GM12891 (cell line): ENCODE results near the gene RBBP9. TPM values are rescaled to one million over a fixed set of nuclear protein-coding genes. Genes with fewer than 3 reads are reported as not detected.
A peak's percentile ranks its signal among the peaks of the same experiment; 100 is the strongest.

Experiments used
- DNase-seq: peaks from one replicate; pipeline ENCODE4 v3.0.0; 2011; ENCODE audit warnings: low spot score; ENCODE audit not compliant: insufficient read length
- FAIRE-seq: peaks from 2 replicates; lab custom pipeline; 2011; peaks lifted over from hg19 to GRCh38; lab: Jason Lieb, UNC
- PAX5 ChIP-seq: IDR thresholded peaks from 2 replicates; pipeline ENCODE4 v1.6.1; 2011; ENCODE audit warnings: low read length, moderate library complexity, mild to moderate bottlenecking; ENCODE audit not compliant: insufficient read depth, severe bottlenecking
- POLR2A ChIP-seq: IDR thresholded peaks from 2 replicates; pipeline ENCODE4 v1.6.1; 2011; ENCODE audit warnings: low read depth, low read length, control low read depth
- POLR2AphosphoS5 ChIP-seq: IDR thresholded peaks from 2 replicates; pipeline ENCODE4 v1.6.1; 2011; ENCODE audit warnings: low read depth, low read length, control low read depth
- POU2F2 ChIP-seq: IDR thresholded peaks from 2 replicates; pipeline ENCODE4 v1.6.1; 2011; ENCODE audit warnings: low read depth, mild to moderate bottlenecking, control low read depth, low read length, moderate library complexity
- SPI1 ChIP-seq: IDR thresholded peaks from 2 replicates; pipeline ENCODE4 v1.6.1; 2011; ENCODE audit warnings: low read depth, low read length, control low read depth
- TAF1 ChIP-seq: IDR thresholded peaks from 2 replicates; pipeline ENCODE4 v1.6.1; 2011; ENCODE audit warnings: low read depth, low read length, control low read depth
- polyA plus RNA-seq: library from polyadenylated mRNA; unstranded; fragments of >200 nt; gene quantifications from one replicate; pipeline ENCODE4 v1.2.1, GENCODE V29; 2012; ENCODE audit warnings: low read depth, missing spikeins, inconsistent platforms; ENCODE audit not compliant: missing spikeins

RBBP9 gene
- 10.8 TPM for polyA plus RNA-seq

GRCh38 chr20:18496740-18497592 is at the start of gene RBBP9:
Gene RBBP9 (minus strand): TSS chr20:18497225. CDS start chr20:18497167, 58 bp downstream.
- DNase-seq = peak; percentile 79
- FAIRE-seq = peak; percentile 79
- TF ChIP-seq TAF1 = 0 out of 2 replicates have a peak, but pooled peaks have one; percentile 26
- 0 out of 2 replicates have a peak, but pooled peaks have one; percentile 15 for TF ChIP-seq SPI1
- TF ChIP-seq POU2F2 = 0 out of 2 replicates have a peak, but pooled peaks have one; percentile 48
- TF ChIP-seq POLR2AphosphoS5 = peak; percentile 31; the same call in 1 of the 2 replicates
- TF ChIP-seq POLR2A = 0 out of 2 replicates have a peak, but pooled peaks have one; percentile 22
- TF ChIP-seq PAX5 = no peak

DNA sequence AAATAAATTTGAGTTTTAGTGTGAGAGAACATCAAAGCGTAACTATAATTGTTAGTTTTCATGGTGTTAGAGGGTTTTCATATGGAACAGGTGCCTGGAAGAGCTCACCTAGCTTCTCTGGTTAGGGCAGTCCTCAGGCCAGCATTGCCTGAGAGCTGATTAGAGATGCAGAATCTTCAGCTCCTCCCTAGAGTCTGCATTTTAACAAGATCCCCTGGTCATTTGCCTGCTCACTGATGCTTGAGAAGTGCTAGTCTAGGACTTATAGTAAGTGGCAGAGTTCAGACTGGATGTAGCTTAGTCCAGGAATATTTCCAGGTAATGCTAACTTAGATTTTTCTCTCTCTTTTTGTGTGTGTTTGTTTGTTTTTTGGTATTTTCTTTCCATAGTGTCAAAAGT is 48.5 kb upstream of the RBBP9 start:
- DNase-seq (no peak), FAIRE-seq (no peak)
- TF ChIP-seq POLR2A (no peak), POU2F2 (no peak), SPI1 (no peak), TAF1 (no peak)

GRCh38 chr20:18543932-18544331 is 46.9 kb upstream of the RBBP9 start:
- TF ChIP-seq SPI1 = no peak
- no peak for TF ChIP-seq POLR2A
- TF ChIP-seq POLR2AphosphoS5 = no peak
- TF ChIP-seq TAF1 = no peak
- no peak for TF ChIP-seq PAX5
- TF ChIP-seq POU2F2 = no peak
- FAIRE-seq (no peak), DNase-seq (no peak)

DNA sequence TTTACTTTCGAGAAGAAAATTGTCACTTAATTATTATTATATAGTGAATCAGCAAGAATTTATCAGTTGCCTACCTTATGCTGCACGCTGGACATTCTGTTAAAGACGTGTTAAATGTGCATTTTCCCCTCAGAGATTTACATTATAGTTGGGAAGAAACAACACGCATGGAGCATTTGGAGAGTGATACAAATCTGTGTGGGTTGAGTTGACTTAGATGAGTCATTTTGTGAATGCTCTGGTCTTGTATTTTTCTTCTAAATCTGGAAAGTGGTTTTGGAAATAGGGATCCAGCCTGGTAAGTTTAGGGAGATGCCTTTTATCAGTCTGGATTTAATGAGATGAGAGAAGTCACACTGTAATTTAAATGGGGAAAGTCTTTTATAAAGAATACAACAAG is 46.2 kb upstream of the RBBP9 start:
- FAIRE-seq = no peak

GRCh38 chr20:18541741-18542140 is 44.7 kb upstream of the RBBP9 start:
- DNase-seq (no peak), FAIRE-seq (no peak)
- TF ChIP-seq SPI1 = no peak
- no peak for TF ChIP-seq POLR2A
- TF ChIP-seq POU2F2 = no peak
- no peak for TF ChIP-seq POLR2AphosphoS5
- TF ChIP-seq PAX5 = no peak
- TF ChIP-seq TAF1 = no peak

More for the DNA sequence above, 46.2 kb upstream of the RBBP9 start:
- DNase-seq = no peak
- TF ChIP-seq SPI1 (no peak), POLR2AphosphoS5 (no peak), TAF1 (no peak), PAX5 (no peak), POU2F2 (no peak), POLR2A (no peak)

DNA sequence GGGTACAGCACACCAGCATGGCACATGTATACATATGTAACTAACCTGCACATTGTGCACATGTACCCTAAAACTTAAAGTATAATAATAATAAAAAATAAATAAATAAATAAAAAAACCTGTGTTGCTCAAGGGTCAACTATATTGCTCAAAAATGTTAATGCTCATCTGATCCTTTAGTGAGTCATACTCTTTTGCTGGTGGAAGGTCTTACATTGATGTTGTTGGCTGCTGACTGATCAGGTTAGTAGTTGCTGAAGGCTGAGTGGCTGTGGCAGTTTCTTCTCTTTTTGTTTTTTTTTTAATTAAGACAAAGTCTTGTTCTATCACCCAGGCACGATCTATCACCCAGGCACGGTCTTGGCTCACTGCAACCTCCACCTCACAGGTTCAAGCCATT is 40.6 kb upstream of the RBBP9 start:
- FAIRE-seq (no peak), DNase-seq (no peak)

GRCh38 chr20:18533978-18534644 is 37.1 kb upstream of the RBBP9 start:
- TF ChIP-seq TAF1 = no peak
- no peak for TF ChIP-seq POLR2A
- TF ChIP-seq SPI1 = no peak
- TF ChIP-seq PAX5 = no peak
- TF ChIP-seq POLR2AphosphoS5 = no peak
- no peak for TF ChIP-seq POU2F2
- FAIRE-seq = no peak
- no peak for DNase-seq

More for the DNA sequence above, 40.6 kb upstream of the RBBP9 start:
- TF ChIP-seq POLR2A (no peak), POU2F2 (no peak), SPI1 (no peak), POLR2AphosphoS5 (no peak), TAF1 (no peak), PAX5 (no peak)

GRCh38 chr20:18533491-18533890 is 36.5 kb upstream of the RBBP9 start:
- no peak for TF ChIP-seq POLR2A
- no peak for TF ChIP-seq POU2F2
- no peak for TF ChIP-seq PAX5
- no peak for TF ChIP-seq SPI1
- TF ChIP-seq TAF1 = no peak
- TF ChIP-seq POLR2AphosphoS5 = no peak
- FAIRE-seq = peak; percentile 20

DNA sequence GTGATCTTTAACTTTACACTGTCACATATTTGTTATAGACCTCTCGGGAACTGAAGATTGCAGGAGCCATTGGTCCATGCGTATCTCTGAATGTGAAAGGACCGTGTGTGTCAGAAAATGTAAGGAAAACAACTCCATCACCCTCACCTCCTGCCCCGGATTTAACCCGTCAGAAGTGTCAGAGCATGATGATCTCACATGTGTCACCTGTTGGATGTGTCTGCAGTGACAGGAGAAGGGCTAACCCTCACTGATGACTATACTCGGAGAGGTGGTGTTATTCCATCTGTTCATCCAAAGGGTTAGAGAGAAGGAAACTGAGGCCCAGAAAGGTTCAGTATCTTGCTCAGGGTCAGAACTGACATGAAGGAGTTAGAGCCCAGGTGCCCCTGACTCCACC is 35.6 kb upstream of the RBBP9 start:
- no peak for FAIRE-seq
- no peak for DNase-seq
- no peak for TF ChIP-seq TAF1
- no peak for TF ChIP-seq POLR2A
- no peak for TF ChIP-seq POU2F2
- TF ChIP-seq SPI1 = no peak

More at GRCh38 chr20:18533491-18533890, 36.5 kb upstream of the RBBP9 start:
- no peak for DNase-seq
